ENCODE measurements around the gene UMAD1. TPM values are rescaled to one million over a fixed set of nuclear protein-coding genes. Genes with fewer than 3 reads are reported as not detected.
"Not testable (repeated sequence)": the region's sequence is repeated elsewhere in the genome, so short reads cannot be mapped to it uniquely, and the experiment has no call there.

The UMAD1 gene
- total RNA-seq, 1 donor from 2014 or later, result 20.3 TPM

DNA sequence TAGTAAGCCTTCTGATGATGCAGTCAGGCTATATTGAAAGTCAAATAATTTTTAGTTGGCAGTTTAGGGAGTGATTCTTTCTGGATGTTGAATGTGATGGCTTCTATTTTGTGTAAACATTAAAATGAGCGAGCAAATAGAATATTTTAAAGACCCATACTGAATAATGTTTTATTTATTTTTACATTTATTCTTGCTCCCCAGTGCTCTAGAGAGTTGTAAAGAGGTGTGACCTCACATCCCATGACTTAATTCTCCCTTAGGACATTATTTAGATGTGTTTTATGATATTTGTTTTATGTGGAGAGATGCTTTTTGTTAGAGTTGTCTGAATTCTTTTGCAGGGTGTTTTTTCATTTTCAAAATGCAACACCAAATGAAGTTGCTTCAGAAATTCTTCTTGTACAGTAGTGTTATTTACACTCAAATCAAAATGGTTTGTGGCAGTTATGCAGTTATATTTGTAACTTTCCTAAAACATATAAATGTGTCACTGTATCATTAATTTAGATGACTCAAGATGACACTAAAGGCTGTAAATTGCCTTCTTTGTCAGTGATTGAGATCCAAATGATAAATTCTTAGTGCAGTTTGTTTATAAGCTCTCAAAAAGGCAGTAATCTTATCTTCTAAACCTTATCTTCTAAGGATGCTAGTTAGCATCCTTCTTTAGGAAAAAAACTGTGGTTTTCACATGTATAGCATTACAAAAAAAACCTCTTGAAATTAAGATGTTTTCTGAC lies 12.4 kb downstream of the UMAD1 start:
- DNase-seq (ENCODE audit: low spot score), result no peak

DNA sequence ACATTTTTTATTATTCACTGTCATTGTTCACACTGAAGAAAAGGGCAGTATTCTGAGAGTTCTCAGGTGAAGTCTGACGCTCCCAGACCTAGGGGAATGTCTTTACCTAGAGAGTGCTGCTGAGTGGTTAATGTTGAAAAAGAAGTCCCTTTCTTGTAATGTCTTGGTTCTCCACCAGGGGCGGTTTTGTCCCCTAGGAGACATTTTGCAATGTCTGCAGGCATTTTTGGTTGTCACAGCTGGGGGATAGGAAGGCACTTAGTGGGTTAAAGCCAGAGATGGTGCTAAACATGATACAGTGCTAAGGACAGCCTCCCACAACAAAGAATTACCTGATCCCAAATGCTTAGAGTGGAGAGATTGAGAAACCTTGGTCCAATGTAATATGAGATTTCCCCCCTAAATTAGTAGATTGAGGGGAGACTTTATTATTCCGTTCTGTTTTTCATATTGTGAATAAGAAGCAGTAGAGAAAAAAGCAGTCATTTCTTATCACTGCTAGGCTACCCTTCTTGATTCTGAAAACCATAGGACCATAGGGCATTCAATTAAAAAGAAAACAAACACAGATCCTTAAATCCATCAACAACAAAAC lies 13.1 kb downstream of the UMAD1 start:
- DNase-seq (ENCODE audit: low spot score), result no peak

DNA sequence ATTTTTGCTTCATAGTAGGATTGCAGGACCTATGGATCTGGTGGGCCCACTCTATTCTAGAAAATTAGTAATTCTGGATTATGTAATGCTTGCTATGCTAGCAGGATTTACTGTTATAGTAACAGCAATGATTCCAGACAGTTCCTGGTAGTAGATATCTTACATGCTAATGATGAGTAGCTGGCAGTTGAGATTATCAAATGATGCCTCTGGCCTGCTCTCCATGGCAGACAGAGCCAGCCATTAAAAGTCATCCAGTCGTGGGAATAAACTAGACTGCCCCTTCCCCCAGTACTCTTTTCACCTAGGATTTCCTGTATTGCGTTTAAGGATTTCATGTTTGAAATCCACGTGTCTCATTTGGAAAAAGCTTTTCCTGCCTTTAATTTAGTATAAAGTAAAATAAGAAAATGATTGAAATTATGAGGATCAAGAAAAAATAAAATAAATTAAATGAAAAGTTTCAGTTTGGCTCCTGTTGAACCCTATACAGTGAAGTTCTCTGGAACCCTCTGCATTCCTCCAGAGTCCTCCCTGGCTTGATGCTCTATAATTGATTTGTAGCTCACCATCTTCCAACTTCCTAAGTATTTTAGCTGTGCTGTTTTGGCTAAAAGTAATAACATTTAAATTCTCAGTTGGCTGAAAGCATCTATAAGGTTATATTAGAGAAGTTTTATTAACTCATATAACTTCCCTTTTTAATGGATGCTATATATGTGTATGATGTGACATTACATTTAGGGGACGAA lies 14.6 kb downstream of the UMAD1 start:
- DNase-seq (ENCODE audit: low spot score), result no peak

DNA sequence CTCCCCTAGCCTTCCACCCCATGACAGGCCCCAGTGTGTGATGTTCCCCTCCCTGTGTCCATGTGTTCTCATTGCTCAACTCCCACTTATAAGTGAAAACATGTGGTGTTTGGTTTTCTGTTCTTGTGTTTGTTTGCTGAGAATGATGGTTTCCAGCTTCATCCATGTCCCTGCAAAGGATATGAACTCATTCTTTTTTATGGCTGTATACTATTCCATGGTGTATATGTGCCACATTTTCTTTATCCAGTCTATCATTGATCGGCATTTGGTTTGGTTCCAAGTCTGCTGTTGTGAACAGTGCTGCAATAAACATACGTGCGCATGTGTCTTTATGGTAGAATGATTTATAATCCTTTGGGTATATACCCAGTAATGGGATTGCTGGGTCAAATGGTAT lies 15.9 kb downstream of the UMAD1 start:
- not testable (repeated sequence) for DNase-seq (ENCODE audit: low spot score)

DNA sequence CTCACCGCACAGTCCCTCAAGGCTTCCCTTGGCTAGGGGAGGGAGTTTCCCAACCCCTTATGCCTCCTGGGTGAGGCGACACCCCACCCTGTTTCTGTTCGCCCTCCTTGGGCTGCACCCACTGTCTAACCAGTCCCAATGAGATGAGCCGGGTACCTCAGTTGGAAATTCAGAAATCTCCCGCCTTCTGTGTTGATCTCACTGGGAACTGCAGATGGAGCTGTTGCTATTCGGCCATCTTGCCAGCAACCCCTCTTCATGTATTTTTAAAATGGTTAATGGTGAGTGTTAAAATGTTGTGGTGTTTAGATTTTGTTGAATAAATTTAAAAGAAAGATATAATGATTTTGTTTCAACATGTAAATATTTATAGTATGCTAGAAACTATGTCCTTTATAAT lies 22.0 kb downstream of the UMAD1 start:
- no peak for DNase-seq (ENCODE audit: low spot score)

DNA sequence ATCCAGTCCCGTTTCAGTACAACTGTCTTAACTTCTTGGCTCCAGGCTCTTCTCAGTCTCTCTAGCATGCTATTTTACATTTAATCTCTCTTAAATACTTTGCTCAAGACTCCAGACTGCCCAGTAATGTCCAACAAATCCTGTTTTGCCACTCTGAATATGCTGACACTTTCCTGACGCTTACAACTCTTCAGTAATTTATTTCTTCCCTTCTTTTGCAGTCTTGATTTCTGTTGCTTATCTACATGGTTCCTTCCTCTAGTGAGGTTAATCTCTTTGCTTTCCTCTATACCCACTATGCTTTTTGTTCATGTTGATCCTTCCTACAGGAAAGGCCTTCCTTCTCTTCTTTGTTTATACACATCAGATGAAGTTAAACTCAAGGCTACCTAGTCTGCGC lies 23.7 kb downstream of the UMAD1 start:
- DNase-seq (ENCODE audit: low spot score), result no peak

DNA sequence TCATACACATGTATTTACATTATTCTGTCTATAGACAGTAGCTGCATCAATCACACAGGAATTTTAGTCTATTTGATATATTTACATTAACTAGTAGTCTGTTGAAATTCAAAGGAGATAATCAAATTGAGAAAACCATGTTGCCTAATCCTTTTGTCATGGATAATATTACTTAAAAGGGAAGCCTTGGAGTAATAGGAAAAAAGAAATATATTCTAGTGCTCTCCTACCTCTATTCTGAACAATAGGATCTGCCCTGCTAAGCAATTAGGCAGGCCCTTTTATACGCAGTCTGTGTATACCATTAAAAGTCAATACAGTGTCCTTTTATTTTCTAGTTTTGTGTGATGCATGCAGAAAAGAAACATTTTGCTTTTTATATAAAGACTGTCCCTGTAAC lies 24.5 kb downstream of the UMAD1 start:
- no peak for DNase-seq (ENCODE audit: low spot score)

DNA sequence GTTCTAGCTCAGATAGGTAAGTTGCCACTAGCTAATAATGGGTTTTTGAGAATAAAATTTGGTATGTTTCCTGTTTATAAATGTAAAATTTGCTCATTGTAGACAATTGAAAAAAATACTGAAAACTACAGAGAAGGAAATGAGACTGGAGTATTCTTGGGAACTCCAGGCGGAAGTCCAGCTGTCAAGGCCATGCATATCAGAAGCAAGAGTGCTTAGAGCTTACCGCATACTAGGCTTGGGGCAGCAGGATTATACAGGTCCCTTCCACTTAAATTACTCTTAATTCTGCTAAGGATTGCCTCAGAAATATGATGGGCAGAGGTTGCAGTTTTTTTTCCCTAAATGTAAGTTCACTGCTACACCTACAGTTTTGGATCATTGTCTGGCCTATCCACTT lies 26.6 kb downstream of the UMAD1 start:
- DNase-seq (ENCODE audit: low spot score), result no peak

DNA sequence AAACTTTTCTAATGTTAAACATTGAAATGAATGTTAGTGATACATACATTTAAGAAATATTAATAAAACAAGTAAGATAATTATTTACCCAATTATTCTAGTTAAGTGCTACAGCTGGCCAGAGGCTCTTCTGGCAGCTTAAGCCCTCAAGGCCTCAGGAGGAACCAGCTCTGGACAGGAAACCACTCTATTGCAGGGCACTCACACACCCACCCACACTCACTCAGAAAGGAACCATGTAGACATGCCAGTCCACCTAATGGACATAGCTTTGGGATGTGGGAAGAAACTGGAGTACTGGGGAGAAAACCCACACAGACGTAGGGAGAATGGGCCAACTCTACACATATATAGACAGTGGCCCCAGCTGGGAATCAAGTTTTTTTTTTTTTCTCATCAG lies 28.2 kb downstream of the UMAD1 start:
- no peak for DNase-seq (ENCODE audit: low spot score)

DNA sequence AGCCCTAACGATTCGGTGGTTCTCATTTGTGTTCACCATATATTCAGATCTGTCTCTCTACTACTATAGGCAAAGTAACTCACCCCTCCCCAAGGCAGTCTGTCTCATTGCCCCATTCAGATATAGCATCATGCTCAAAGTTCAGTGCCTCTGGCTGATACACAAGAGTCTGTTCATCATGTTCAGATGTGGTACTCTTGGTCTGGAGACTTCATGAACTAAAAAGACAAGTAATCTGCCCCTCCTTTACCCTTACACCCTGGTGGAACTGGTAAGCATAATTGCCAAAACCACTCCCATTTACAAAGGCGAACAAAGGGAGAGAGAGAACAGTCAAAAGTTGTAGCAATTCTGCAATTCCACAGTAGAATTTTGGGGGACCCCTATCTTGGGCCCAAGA lies 29.9 kb downstream of the UMAD1 start:
- no peak for DNase-seq (ENCODE audit: low spot score)

DNA sequence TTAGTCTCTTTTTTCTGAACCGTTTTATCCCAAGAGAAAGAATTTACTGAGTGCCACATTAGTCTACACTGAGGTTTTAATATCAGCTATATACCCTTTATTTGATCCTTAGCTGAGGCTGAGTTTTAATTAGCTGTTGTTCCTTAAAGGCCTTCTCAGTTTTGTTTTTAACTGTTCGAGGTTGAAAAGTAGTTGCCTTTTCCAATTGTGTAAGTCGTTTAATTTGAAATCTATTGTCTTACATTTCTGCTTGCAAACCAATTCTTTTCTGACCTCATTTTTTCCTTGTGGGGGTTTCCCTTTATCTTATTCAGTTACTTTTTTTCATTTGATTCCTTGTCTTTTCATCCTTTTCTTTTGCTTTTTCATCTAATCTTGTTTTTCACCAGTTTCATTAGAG lies 30.8 kb downstream of the UMAD1 start:
- no peak for DNase-seq (ENCODE audit: low spot score)

DNA sequence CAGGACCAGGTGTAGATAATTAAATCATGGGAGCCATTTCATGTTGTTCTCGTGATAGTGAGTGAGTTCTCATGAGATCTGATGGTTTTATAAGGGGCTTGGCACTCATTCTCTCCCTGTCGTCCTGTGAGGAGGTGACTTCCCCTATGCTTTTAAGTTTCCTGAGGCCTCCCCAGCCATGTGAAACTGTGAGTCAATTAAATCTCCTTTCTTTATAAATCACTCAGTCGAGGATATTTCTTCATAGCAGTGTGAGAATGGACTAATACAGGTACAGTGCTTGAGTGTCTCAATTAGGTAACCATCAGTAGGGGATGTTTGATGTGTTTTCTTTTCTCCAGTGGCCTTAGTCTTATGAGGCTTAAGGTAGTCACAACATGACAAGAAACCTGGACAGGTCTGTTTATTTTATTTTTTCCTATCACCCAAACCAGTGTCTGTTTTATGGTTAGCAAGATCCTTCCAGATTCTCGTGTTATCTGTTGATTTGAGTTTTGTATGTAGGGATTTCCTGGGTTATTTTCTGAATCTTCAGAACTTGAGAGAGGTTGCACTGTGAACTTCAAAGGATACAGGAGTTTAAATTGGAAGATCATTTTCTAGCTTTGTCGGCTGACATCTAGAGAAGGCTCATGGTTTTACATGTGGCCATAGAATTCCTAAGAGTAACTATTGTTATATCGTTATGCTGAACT lies 32.1 kb downstream of the UMAD1 start:
- DNase-seq (ENCODE audit: low spot score), result no peak

DNA sequence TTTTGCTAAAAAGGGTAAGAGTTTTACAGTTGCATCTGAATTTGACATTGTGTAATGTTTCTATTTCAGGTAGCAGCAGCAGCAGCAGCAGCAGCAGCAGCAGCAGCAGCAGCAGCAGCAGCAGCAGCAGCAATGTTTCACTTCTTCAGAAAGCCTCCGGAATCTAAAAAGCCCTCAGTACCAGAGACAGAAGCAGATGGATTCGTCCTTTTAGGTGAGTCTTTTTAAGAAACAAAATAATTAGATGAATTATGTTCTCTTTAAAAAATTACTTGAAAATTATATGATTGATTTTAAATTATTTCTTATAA lies 32.6 kb downstream of the UMAD1 start:
- DNase-seq (ENCODE audit: low spot score), result no peak

DNA sequence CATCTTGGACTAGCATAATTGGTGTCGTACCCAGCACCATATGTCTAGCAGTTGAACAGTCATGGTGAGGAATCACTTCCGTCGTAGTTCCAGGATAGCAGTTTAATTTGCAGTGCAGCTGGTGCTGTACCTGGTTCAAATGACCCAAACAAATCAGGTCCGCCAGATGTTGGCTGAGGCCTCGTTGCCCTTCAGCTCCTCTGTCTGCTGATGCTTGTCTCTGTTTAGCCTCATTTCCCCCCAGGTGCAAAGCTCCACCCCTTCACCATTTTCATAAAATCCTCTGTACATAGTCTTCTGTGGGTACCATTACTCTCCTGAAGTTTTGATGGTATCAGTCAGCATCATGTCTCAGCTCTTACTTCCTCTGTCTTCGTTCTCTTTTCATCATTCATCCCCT lies 35.1 kb downstream of the UMAD1 start:
- DNase-seq (ENCODE audit: low spot score), result no peak

DNA sequence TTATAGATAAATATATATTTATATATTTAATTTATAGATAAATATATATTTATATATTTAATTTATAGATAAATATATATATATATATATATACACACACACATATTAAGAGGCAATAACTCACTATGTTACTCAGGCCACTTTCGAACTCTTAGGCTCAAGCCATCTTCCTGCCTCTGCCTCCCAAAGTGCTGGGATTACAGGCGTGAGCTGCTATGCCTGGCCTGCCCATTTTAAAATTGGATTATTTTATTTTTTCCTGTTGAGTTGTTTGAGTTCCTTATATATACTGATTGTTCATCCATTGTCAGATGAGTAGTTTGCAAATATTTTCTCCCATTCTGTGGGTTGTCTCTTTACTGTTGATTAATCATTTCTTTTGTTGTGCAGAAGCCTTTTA lies 39.1 kb downstream of the UMAD1 start:
- DNase-seq (ENCODE audit: low spot score), result not testable (repeated sequence)

DNA sequence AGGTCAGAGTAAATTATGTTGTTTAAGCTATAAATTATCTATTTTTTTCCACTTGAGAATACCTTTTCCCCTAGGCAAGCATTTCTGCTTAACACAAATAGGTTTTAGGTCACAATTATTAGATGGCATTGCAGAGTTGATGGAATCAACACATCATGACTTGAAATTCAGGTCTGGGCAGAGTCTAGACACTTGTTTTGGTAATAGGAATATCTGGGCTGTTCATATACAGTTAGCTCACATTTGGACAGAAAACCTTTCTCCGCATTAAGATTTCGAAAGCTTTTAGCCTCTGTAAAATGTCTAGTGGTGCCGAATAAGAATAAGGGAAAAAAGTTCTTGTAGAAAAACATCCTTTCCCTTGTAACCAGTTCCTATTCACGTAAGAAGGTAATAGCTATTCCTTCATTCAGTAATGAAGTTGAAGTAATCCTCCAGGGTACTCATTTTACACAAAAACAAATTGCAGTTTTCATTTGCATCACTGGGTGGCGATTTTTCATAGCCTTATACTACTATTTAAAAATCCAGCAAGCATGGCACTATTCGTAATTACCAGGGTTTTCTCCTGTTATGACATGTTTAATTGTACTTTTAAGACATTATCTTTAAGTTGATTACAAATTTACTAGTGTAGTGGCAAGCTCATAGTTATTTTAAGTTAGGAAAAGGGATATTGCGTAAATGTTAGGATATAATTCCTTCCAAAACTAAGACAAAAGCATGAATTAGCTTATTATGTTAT lies 40.8 kb downstream of the UMAD1 start:
- peak; percentile 68 for DNase-seq (ENCODE audit: low spot score)

DNA sequence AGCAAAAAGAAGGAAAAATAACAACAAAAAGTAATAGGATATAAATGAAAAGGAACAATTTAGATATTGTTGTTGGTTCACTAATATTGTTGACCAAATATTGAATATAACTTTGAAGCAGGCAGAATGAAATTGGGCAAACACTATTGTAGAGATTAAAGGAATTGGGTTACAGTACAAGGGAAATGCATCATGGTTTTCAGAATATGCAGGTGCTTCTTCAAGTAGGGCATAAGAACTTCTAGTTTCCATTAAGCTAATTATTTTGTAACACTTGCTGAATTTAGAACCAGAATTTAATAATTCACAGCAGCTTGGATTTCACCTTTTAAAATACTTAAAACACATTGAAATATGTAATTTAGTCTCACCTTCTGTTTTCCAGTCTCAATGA lies 41.4 kb downstream of the UMAD1 start:
- no peak for DNase-seq (ENCODE audit: low spot score)

DNA sequence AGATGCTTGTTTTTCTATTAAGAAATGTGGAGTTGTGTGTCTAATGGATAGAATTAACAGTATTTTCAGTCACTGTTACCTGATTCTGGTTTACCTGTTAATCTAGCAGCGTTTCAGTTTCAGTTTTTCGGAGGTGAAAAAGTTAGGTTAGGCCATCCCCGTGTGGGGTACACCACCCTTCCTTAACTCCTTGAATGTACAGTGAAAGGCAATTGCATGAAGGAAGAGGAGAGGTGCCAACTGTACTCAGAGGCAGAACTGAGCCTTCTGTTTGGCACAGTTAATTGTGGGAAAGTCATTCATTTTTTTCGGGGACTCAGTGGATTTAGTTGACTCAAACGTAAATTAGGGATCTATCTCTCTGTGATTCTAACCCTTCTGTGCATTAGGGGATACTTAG lies 42.3 kb downstream of the UMAD1 start:
- DNase-seq (ENCODE audit: low spot score), result no peak

DNA sequence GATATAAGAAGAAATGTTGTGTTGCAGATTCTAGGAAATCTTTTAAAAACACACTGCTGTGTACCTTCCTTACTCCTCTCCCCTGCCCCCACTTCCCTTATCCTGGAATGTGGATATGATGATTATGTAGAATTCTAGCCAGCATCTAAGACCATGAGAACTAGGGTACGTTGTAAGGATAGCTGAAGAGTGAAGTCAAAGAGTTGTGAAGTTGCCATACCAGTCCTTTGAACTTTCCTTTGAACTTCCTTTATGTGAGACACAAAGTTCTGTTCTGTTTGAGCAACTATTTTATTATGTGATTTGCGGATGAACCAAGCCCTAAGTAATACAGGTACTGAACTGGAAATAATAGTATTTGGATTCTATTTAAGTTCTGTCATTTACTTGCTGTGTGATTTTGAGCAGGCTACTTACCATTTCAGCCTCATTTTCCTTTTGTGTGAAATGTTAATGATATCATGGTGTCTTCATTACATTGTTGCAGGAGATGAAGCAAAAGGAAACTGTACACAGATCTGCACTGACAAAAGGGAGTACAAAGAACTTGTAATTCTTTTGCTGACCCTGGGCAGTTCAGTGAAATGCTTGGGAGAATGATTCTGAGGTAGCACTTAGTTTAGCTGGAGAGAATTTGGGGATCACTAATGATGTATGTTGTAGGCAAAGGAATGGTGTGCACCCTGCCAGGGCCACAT lies 46.4 kb downstream of the UMAD1 start:
- DNase-seq (ENCODE audit: low spot score), result no peak

DNA sequence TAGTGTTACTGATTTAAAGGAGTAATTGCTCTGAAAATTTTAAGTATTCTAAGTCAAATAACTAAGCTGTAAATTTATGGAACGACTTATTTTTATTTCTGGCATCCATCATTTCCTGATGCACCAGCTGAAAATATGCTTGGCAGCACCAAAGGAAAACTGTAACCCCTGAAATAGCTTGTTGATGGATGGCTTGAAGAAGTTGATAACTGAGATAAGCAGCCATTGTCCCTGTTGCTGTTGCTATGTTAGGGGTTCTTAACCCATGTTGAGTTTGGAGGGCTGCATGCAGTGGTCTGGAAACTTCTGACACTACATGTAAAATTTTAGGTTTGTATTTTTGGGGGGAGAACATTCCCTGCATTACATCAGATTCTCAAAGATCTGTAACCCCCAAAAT lies 47.2 kb downstream of the UMAD1 start:
- no peak for DNase-seq (ENCODE audit: low spot score)

DNA sequence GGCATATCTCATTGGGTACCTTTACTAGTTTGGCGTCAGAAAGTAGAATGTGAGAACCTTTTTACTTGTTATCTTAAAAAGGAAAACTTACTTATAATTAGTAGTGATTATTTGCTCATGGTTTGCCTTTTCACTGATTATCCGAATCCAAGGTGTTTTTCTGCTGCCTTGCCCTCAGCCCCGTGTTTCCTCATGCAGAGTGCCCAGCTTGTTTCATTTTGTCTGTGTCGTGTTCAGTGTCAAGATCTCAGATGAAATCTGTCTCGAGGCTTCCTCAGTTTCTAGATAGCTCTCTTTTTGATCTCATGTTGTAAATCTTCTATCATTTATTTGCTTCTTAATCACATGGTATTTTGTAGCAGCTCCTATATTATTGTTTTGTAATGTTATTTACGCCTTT lies 47.8 kb downstream of the UMAD1 start:
- DNase-seq (ENCODE audit: low spot score), result no peak
